ENCODE results near the gene DDX5.

GRCh38 chr17:64519601-64520000, 13.5 kb upstream of the DDX5 start:
- TF ChIP-seq POLR2A (IDR thresholded peaks at IDR 0.05) = no peak
- TF ChIP-seq CTCF (IDR thresholded peaks at IDR 0.05) = no peak

Data from heart left ventricle (tissue), 13 donors.